HepG2 (cell line): ENCODE measurements around the gene CSTPP1. TPM values are rescaled to one million over a fixed set of nuclear protein-coding genes. Genes with fewer than 3 reads are reported as not detected.

Experiments
- ATAC-seq: fragments of 200-7000 bp; cut with Tn5 transposase; 3 replicates; pipeline ENCODE4 v1.9.1; 2020; ENCODE audit warnings: mild to moderate bottlenecking, moderate library complexity
- BruUV-seq: library from RNA; stranded (reverse); fragments of 400-500 nt; replicated peaks from 2 replicates; lab custom pipeline; 2021; lab: Mats Ljungman, UMichigan
- CTCF ChIA-PET: fragments of 300-600 bp; formaldehyde crosslinking; extraction: SDS; loops from one replicate; lab custom pipeline; 2021; ENCODE audit warnings: low total read pairs, inconsistent platforms, low intra/inter-chr PET ratio; lab: Yijun Ruan, JAX
- POLR2A ChIA-PET: fragments of 350-600 bp; sonication (Branson Sonifier 250); formaldehyde crosslinking; loops from one replicate; lab custom pipeline; 2020; ENCODE audit warnings: antibody characterized with exemption, inconsistent platforms; lab: Yijun Ruan, JAX
- DNase-seq: peaks from one replicate; pipeline ENCODE4 v3.0.0-alpha.2; 2015; ENCODE audit warnings: low spot score
- FAIRE-seq: peaks from 3 replicates; lab custom pipeline; 2011; peaks lifted over from hg19 to GRCh38; lab: Jason Lieb, UNC
- H2AFZ ChIP-seq: one replicate; pipeline ENCODE4 v1.6.1; 2011; ENCODE audit warnings: low read length, inconsistent platforms
- H3K27ac ChIP-seq: fragments of 300-600 bp; 3 replicates; pipeline ENCODE4 v1.8.0; 2011; ENCODE audit warnings: mixed run types, mild to moderate bottlenecking, mixed read lengths, low read length, inconsistent platforms; ENCODE audit not compliant: insufficient read depth; ENCODE audit errors: extremely low read length
- H3K27me3 ChIP-seq, 2 experiments: fragments of 200-600 bp in 1 of 2; 2 replicates in 1 of 2; 3 replicates in 1 of 2; pipeline versions ENCODE4 v1.6.0 to v1.8.0; 2011; ENCODE audit warnings: low read length in 2 of 2, mild to moderate bottlenecking in 2 of 2, moderate library complexity in 2 of 2, inconsistent platforms in 1 of 2; ENCODE audit not compliant: insufficient read depth in 2 of 2, control insufficient read depth in 1 of 2
- H3K36me3 ChIP-seq, 2 experiments: fragments of 200-600 bp in 1 of 2; replicated peaks in 1 of 2; 2 replicates in 1 of 2; 3 replicates in 1 of 2; pipeline versions ENCODE4 v1.5.1 to v1.8.0; 2011; ENCODE audit warnings: low read length in 2 of 2, inconsistent platforms in 1 of 2; ENCODE audit not compliant: insufficient read depth in 2 of 2, control insufficient read depth in 1 of 2
- H3K4me1 ChIP-seq: 2 replicates; pipeline ENCODE4 v1.5.1; 2012; ENCODE audit warnings: low read length, inconsistent platforms; ENCODE audit not compliant: insufficient read depth
- H3K4me2 ChIP-seq: 2 replicates; pipeline ENCODE4 v1.6.0; 2011; ENCODE audit warnings: low read depth, low read length, inconsistent platforms
- H3K4me3 ChIP-seq, 3 experiments: fragments of 200-600 bp in 1 of 3; sonication (generic), shearing (Covaris generic) in 1 of 3; replicated peaks in 1 of 3; 2 replicates each; pipeline ENCODE4 v1.5.1; 2011 to 2016; ENCODE audit warnings: low read length in 3 of 3, inconsistent platforms in 2 of 3, low read depth in 2 of 3, mild to moderate bottlenecking in 2 of 3, control low read depth in 1 of 3, mixed read lengths in 1 of 3; ENCODE audit not compliant: insufficient read depth in 1 of 3
- H3K79me2 ChIP-seq: one replicate; pipeline ENCODE4 v1.6.1; 2011; ENCODE audit warnings: low read length, inconsistent platforms; ENCODE audit not compliant: insufficient read depth
- H3K9ac ChIP-seq: 2 replicates; pipeline ENCODE4 v1.6.0; 2011; ENCODE audit warnings: mild to moderate bottlenecking, low read depth, low read length, inconsistent platforms; ENCODE audit not compliant: insufficient read depth
- H3K9me3 ChIP-seq: 2 replicates; pipeline ENCODE4 v1.5.1; 2012; ENCODE audit warnings: mild to moderate bottlenecking, low read length
- H4K20me1 ChIP-seq: 2 replicates; pipeline ENCODE4 v1.6.0; 2011; ENCODE audit warnings: inconsistent platforms, mild to moderate bottlenecking, low read length, moderate library complexity; ENCODE audit not compliant: insufficient read depth
- BCL6 ChIP-seq: IDR thresholded peaks from 2 replicates; pipeline ENCODE4 v1.6.1; 2016; ENCODE audit warnings: missing genetic modification reagents, missing compliant biosample characterization
- HDAC1 ChIP-seq: sonication (generic); formaldehyde crosslinking; IDR thresholded peaks from 2 replicates; pipeline ENCODE4 v1.5.1; 2020; ENCODE audit warnings: mild to moderate bottlenecking, missing genetic modification reagents
- PPARG ChIP-seq: conservative IDR thresholded peaks from 2 replicates; pipeline ENCODE4 v1.6.1; 2016; ENCODE audit warnings: missing biosample characterization, missing genetic modification reagents
- SIX4 ChIP-seq: sonication (generic); formaldehyde crosslinking; IDR thresholded peaks from 2 replicates; pipeline ENCODE4 v1.4.0; 2020; ENCODE audit warnings: missing genetic modification reagents
- TAF1 ChIP-seq: sonication (generic); formaldehyde crosslinking; IDR thresholded peaks from 2 replicates; pipeline ENCODE4 v1.4.0; 2020; ENCODE audit warnings: missing genetic modification reagents
- TSC22D2 ChIP-seq: sonication (generic); formaldehyde crosslinking; IDR thresholded peaks from 2 replicates; pipeline ENCODE4 v1.5.1; 2020; ENCODE audit warnings: missing genetic modification reagents, mild to moderate bottlenecking, borderline replicate concordance
- WIZ ChIP-seq: sonication (generic); formaldehyde crosslinking; IDR thresholded peaks from 2 replicates; pipeline ENCODE4 v1.5.1; 2020; ENCODE audit warnings: mild to moderate bottlenecking, missing genetic modification reagents
- ZBTB43 ChIP-seq: sonication (generic); formaldehyde crosslinking; conservative IDR thresholded peaks from 2 replicates; pipeline ENCODE4 v1.4.0; 2020; ENCODE audit warnings: missing genetic modification reagents
- ZNF7 ChIP-seq: IDR thresholded peaks from 2 replicates; pipeline ENCODE4 v1.6.1; 2016; ENCODE audit warnings: missing biosample characterization, missing genetic modification reagents
- ZNF83 ChIP-seq: sonication (generic); formaldehyde crosslinking; IDR thresholded peaks from 2 replicates; pipeline ENCODE4 v1.4.0; 2020; ENCODE audit warnings: missing genetic modification reagents, mild to moderate bottlenecking, borderline replicate concordance
- WGBS: methylation state at CpG from one replicate; pipeline ENCODE4 v1.1.6; 2017; ENCODE audit warnings: low lambda C conversion rate; 5-methylcytosine and 5-hydroxymethylcytosine counted together
- in situ Hi-C: cut with HindIII; loops from 2 replicates; pipeline ENCODE4 v1.10.0; 2017; ENCODE audit warnings: low pct_unique_long_range_greater_than_20kb; ENCODE audit not compliant: extremely low pct_ligation_motif_present
- intact Hi-C: fragments of 100-400 bp; cut with micrococcal nuclease; formaldehyde crosslinking; loops from one replicate; pipeline ENCODE4 v1.10.0; 2022; ENCODE audit not compliant: unreplicated experiment
- polyA plus RNA-seq, 8 experiments: library from polyadenylated mRNA; depleted of rRNA in 3 of 8; stranded (reverse) in 7 of 8; unstranded in 1 of 8; fragments of >200 nt; fragmentation: Illumina TruSeq in 4 of 8; extraction: Trizol in 4 of 8; gene quantifications; 2 replicates each; pipeline versions ENCODE4 v1.2.1 to v1.2.3, GENCODE V29; 2011 to 2016; ENCODE audit warnings: low read depth in 4 of 8, missing spikeins in 1 of 8, mixed read lengths in 1 of 8; ENCODE audit not compliant: insufficient read depth in 1 of 8
- total RNA-seq, 5 experiments: library from RNA; depleted of rRNA; stranded (reverse); fragments of >200 nt; fragmentation: Illumina TruSeq; extraction: Trizol; gene quantifications; 2 replicates each; pipeline ENCODE4 v1.2.3, GENCODE V29; 2016; ENCODE audit warnings: low read depth in 1 of 5
- TF ChIP-seq, protein P1 (sequence below): IDR thresholded peaks from 2 replicates; pipeline ENCODE4 v1.6.1; 2016; ENCODE audit warnings: control low read depth

CSTPP1 gene
- total and polyA plus RNA-seq, 2 of the 13 experiments (the other 11 are each of a cell fraction or from before 2014, with no cell fraction given), result 12.3 to 14.6 TPM

GRCh38 chr11:47083913-47084312 is 147.4 kb downstream of the CSTPP1 start:
- no peak overlapping the region for H3K4me2 ChIP-seq
- POLR2A ChIA-PET, result no interaction called here

GRCh38 chr11:47087801-47088200 is 151.2 kb downstream of the CSTPP1 start:
- intact Hi-C loops (no loop called here), in situ Hi-C loops (no loop called here)
- ChIA-PET CTCF (no interaction called here), POLR2A (no interaction called here)
- Histone ChIP-seq H2AFZ (no peak overlapping the region), H3K27me3 (no peaks in the 10 kb centered on the region; a peak in 1 of 5 replicates), H3K27ac (no peak overlapping the region), H3K9ac (no peak overlapping the region), H3K4me3 (no peak overlapping the region), H3K4me2 (no peak overlapping the region), H4K20me1 (no peaks in the 10 kb centered on the region), H3K4me1 (peaks cover 8% of the 10 kb centered on the region; the same call in 1 of the 2 replicates), H3K36me3 (no peaks in the 10 kb centered on the region), H3K79me2 (no peaks in the 10 kb centered on the region), H3K9me3 (no peaks in the 10 kb centered on the region)
- no TSS peak for BruUV-seq
- DNase-seq (no peak), ATAC-seq (no peak), FAIRE-seq (no peak)
- TF ChIP-seq TAF1 (CRISPR knock-in tag) (no peak), SIX4 (CRISPR knock-in tag) (no peak), TSC22D2 (CRISPR knock-in tag) (no peak), ZNF83 (no peak), ZBTB43 (CRISPR knock-in tag) (no peak), HDAC1 (no peak), BCL6 (CRISPR knock-in tag) (no peak)
- WGBS, result 90% methylated on average over 3 of the region's 3 CpGs

More at GRCh38 chr11:47083913-47084312, 147.4 kb downstream of the CSTPP1 start:
- no peak overlapping the region for H3K9ac ChIP-seq
- BruUV-seq, result no TSS peak
- no peak for FAIRE-seq
- no peaks in the 10 kb centered on the region for H3K36me3 ChIP-seq
- H4K20me1 ChIP-seq, result no peaks in the 10 kb centered on the region
- peaks cover 8% of the 10 kb centered on the region; the same call in 1 of the 2 replicates for H3K4me1 ChIP-seq
- ATAC-seq, result no peak
- no peak for DNase-seq
- peak; percentile 71; the same call in 1 of the 2 replicates for TF ChIP-seq ZNF7 (CRISPR knock-in tag)
- no peak for TF ChIP-seq WIZ (CRISPR knock-in tag)
- TF ChIP-seq, protein P1, sequence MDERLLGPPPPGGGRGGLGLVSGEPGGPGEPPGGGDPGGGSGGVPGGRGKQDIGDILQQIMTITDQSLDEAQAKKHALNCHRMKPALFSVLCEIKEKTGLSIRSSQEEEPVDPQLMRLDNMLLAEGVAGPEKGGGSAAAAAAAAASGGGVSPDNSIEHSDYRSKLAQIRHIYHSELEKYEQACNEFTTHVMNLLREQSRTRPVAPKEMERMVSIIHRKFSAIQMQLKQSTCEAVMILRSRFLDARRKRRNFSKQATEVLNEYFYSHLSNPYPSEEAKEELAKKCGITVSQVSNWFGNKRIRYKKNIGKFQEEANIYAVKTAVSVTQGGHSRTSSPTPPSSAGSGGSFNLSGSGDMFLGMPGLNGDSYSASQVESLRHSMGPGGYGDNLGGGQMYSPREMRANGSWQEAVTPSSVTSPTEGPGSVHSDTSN (CRISPR knock-in tag), result no peak
- no peak for TF ChIP-seq PPARG (CRISPR knock-in tag)
- no peak overlapping the region for H2AFZ ChIP-seq
- intact Hi-C loops, result no loop called here
- no peak overlapping the region for H3K4me3 ChIP-seq
- H3K79me2 ChIP-seq, result no peaks in the 10 kb centered on the region
- no peaks in the 10 kb centered on the region; a peak in 1 of 5 replicates for H3K27me3 ChIP-seq
- in situ Hi-C loops, result no loop called here
- H3K27ac ChIP-seq, result no peak overlapping the region
- CTCF ChIA-PET, result no interaction called here
- H3K9me3 ChIP-seq, result no peaks in the 10 kb centered on the region
